GM19025 (cell line): ENCODE data around the gene USP10.

Experiments used
- ATAC-seq: cut with Tn5 transposase; IDR thresholded peaks from one replicate; pipeline ENCODE4 v1.9.1; 2021; ENCODE audit warnings: mild to moderate bottlenecking, low read depth, moderate library complexity; ENCODE audit not compliant: unreplicated experiment

Gene USP10

DNA sequence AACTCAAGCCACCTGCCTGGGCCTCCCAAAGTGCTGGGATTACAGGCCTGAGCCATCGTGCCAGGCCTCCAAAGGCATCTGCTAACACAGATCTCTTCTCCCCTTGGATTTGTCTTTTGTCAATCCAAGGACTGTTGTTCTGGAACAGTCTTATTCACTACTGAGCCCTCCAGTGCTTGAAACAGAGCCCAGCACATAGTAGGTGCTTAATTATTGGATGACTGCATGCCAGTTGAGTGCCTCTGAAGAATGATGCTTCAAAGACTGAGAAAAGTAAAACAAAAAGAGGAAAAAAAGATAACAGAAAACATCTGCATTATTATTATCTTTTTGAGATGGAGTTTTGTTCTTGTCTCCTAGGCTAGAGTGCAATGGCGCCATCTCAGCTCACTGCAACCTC is 118.3 kb downstream of the USP10 start:
- no peak for ATAC-seq

DNA sequence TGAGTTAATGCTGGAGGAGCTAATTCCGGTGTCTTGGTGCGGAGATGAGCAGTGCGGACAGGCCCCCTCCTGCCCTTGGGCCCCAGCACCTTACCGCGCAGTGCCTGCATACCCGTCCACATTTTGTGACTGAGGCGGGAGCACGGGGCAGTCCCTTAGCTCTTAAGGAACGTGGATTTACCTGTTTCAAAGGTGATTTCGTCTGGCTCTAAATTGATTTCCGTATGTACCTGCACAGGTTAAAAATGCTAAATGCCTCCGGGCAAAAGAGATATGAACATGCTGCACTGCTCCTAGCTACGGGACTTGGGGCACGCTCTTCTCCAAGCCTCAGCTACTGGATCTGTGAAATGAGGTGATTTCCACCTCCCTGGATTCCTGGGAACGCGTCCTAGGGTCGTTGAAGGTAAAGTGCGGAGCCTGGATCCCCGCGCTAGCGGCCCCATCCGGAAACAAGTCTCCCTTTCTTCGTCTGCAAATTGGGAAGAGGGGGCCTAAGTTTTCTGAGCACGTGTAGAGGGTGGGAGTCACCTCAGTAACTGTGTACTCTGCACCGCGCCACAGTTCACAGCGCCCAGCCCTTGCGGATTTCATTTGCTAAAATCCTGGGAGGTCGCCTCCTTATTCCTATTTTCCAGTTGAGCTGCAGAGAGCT is 119.3 kb downstream of the USP10 start:
- no peak for ATAC-seq

DNA sequence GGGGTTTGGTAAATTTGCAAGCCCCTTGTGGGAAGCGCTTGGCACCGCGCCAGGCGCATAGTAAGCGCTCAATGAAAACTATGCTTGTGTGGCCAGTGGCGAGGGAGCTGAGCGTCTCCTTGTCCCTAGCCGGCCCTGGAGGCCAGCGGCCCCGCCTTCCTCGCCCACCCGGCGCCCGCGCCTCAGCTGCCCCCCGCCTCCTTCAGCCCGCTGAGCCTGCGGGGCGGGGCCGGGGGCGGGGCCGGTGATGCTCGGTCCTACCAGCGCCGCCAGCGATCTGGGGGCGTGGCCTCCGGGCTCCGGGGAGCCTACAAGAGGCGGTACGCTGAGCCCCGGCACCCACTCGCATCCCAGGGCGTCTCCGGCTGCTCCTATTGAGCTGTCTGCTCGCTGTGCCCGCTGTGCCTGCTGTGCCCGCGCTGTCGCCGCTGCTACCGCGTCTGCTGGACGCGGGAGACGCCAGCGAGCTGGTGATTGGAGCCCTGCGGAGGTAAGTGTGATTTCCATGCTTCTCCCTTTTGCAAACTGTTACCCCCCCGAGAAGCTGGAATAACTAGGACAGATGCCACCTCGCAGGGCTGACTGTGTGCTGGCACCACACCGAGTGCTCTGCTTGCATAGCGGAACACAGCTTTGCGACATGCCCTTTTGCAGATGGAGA is 120.0 kb downstream of the USP10 start, which contains the start of gene CRISPLD2:
TSS of gene CRISPLD2 (plus strand) at position 342 of the 661 bp plus-strand sequence. CDS start 18,511 bp downstream, outside the sequence.
- ATAC-seq: no peak

DNA sequence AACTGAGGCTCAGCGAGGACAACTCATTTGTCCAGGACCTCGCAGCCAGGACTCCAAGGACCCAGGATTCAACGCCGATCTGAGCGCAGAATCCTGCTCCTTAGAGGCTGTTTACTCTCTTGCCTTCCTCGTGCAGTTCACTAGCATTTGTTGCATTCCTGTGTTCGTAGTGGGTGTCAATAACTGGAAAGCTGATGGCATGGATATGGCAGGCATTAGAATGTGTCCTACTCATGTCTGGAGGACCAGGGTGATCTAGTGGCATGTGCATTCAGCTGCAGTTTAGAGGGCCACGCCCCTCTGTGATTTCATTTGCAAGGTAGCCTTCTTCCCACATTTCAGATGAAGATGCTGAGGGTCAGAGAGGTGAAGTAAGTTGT is 120.5 kb downstream of the USP10 start:
- ATAC-seq: no peak

DNA sequence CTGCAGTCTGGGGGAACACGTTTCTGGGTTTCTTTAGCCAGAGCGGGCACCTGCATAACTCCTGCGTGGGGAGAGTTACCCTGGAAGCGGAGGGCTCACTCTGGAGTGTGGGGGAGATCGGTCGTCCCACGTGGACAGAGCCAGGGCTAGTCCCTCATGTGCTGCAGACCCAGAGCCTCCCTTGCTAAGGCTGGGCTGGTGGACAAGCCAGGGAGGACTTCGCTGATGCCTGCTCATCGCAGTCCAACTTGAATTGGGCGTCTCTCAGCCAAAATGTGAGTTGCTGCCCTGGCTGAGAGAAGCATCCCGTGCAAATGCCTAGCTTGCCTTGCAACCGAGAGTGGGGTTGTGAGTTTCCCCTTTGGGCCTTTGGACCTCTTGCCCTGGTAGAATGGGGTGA is 121.0 kb downstream of the USP10 start:
- ATAC-seq: no peak

DNA sequence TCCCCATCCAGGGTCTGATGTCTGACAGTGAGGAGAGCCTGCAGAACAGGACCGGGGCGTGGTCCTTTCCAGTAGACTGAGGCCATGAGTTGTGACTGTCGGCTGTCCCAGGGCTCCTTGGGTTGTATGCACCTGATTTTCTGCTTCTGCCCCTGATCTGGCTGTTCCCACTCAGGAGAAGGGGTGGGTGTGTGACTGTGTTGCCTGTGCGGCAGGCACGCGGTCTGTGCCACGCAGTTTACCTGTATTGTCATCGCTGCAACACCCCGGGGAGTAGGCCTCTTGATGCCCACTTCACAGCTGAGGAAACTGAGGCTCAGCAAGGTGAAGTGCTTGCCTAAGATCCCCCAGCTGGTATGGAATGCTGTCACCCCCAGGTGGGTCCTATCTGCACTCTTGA is 121.4 kb downstream of the USP10 start:
- no peak for ATAC-seq

DNA sequence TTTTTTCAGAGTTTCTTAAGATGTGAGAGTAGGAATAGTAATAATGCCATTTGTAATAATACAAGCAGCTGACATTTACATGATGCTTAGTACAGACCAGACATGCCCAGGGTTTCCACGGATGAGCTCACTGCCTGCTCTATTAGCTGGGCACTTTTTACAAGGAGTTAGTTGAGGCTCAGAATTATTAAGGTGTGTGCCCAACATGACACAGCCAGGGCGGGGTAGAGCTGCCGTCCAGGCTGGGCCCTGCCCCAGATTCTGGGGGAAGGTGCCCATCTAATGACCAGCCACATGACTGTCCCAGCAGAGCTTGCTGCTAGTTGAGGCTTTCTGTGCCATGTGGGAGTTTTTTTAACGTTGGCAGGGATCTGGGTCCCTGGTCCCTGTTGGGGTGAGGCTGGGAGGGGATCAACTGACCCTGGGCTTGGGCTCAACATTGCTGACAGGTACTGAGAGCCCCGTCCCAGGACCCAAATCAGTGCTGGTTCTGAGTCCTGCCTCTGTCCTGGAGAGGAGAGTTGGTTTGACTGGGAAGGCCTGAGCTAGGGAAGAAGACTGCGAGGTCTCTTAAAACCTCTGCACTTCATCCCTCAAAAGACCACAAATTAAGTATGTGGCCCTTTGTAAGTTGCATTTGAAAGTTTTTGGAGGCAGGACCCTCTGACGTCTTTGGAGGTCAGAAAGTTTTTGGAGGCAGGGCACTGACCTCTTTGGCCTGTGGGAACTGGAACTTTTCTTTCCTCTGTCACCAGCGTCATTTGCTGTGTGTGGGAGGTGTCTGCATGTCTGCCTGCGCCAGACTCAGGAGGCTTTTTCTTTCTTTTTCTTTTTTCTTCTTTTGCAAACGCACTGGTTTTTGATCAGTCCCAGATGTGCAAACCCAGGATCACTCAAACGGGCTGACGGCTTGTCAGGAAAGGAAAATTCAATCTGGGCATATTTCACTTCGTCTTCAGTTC is 122.2 kb downstream of the USP10 start:
- ATAC-seq: no peak

DNA sequence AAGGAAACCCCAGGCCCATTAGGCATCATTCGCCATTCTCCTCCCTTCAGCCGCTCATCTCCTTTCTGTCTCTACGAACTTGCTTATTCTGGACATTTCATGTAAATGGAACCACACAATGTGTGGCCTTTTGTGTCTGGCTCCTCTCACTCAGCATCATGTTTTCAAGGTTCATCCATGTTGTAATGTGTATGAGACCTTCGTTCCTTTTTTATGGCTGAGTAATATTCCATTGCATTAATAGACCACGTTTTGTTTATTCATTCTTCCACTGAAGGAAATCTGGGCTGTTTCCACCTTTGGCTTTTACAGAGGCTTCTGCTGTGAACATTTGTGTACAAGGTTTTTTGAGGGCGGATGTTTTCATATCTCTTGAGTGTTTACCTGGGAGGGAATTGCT is 123.2 kb downstream of the USP10 start:
- ATAC-seq: no peak

DNA sequence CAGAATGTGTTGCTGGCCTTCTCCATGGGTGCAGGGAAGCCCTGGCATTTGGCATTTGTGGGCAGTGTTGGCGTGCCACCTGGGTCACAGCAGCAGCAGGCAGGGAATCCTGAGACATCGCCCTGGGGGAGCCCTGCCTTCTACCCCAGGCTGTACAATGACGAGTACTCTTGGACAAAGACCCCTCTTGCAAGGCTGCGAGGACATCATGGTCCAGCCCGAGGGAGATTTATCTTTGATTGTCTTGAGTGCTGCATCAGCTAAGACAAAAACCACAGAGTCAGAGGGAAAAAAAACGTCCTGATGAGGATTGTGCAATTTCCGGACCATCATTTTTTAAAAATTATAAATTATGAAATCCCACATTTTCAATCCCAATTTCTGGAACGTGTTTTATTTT is 123.7 kb downstream of the USP10 start:
- ATAC-seq: no peak

DNA sequence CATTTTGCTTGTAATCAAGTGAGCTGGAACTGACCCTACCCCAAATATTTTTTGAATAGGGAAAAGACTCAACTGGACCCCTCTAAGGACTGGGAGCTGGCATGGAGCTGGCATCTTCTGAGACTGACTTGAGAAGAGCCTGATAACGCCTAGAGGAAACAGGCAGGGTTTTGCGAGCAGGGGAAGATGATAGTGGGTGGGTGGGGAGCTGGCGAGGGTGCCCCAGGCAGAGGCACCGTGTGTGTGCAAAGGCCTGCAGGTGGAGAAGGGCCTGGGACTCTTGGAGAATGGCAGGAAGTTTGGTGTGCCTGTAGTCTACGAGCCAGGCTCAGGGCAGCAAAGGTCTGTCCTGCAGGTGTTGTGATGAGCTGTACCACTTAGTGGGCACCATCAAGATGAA is 124.1 kb downstream of the USP10 start:
- ATAC-seq: no peak

DNA sequence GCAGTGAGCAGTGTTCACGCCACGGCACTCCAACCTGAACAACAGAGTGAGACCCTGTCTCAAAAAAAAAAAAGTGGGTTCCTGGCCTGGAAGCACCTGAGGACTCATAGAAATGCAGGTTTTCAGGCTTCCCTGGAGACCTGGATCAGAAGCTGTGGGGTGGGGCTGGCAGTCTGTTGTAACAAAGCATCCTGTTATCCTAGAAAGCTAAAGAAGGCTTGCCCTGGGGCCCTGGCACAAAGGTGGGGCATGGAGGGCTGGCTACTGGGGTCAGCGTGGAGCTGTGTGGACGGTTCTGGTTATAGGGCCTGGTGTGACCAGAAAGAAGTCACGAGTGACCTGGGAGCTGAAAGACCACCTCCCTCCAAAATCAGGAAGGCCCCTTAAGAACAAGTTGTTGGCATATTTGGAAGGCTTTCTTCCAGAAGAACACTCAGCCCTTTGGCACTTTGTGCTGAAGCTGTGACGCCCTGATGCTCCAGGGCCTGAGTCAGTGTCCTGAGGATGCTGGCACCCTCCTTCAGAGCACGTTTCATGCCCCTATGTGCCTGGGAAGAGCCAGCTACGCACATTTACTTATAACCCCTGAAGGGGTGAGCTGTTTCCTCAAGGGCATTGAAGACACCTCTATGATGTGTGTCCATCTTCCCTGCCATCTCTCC is 126.2 kb downstream of the USP10 start:
- no peak for ATAC-seq

DNA sequence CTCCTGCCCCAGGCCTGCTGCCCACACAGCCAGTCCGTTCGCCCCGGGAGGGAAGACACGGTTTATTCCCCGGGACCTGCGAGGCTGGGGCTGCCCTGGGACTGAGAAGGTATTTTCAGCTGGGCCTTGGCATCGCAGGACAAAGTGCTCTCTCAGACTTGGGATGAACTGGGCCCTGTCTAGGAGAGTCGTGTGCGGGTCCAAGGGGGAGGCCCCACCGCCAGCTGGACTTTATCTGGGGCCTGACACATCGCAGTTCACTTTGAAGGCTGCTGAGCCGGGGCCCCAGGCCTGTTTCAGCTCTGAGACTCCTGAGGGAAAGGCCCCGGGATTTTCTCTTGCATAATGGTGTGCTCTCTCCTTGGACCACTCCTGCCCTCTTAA is 126.8 kb downstream of the USP10 start:
- no peak for ATAC-seq

DNA sequence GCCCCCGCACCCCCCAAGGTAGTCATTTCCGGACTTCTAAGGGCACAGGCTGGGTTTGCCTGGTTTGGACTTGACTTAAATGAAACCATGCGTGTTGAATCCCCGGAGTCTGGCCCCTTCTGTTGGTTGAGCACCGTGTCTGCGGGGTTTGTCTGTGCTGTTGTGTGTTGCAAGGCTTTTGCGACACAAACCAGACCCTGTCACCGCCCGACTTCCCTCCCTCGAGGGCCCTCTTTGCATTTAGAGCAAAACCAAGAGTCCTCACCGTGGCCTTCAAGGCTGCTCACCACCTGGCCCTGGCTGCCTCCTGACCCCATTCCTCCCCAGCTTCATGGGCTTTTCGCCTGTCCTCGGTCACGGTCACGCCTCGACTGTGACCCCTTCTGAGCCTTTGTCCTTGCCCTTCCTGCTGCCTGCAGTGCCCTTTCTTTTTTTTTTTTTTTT is 127.4 kb downstream of the USP10 start:
- ATAC-seq: no peak

DNA sequence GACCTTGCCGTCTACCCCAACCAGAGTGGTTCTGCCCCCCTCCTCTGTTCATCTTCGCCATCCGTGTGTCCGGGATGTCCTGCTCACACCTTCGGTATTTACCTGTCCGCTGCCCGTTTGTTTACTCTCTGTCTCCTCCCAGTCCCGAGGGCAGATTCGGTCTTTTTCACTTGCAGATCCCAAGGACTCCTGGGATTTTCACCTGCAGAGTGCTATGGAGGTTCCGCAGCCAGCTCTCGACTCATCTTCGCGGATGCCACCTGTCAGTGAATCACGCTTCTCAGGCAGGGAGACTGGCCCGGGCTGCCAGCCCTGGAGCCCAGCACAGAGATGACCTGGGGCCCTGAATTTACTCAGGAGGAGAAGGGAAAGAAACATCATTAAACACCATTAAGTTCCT is 128.1 kb downstream of the USP10 start:
- no peak for ATAC-seq

DNA sequence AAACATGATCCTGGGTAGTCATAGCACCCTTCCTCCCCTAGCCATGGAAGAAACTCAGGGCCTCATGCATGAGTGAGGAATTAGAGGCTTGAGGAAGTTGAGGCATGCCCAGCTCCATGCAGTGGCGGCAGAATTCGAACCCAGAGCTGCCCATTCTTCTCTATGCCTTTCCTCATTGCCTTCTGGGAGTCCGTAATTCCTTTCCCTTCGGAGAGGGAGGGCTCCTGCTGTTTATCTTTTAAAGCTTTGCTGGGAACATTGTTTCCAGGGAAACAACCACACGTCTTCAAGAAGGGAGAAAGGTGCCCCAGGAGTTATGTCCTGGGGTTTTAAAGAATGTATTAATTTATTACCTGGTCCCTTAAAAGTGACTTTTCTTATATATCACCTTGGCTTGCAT is 128.5 kb downstream of the USP10 start:
- ATAC-seq: no peak
